Osteoblast (primary cell): ENCODE measurements around the gene GPN2. TPM values are rescaled to one million over a fixed set of nuclear protein-coding genes. Genes with fewer than 3 reads are reported as not detected.

ENCODE experiments used
- DNase-seq: peaks from one replicate; pipeline ENCODE4 v3.0.0; 2011; ENCODE audit warnings: low spot score, mixed read lengths; ENCODE audit not compliant: insufficient read length; ENCODE audit errors: missing footprints
- H2AFZ ChIP-seq: 2 replicates; pipeline ENCODE4 v1.6.0; 2011; ENCODE audit warnings: mild to moderate bottlenecking, low read length
- H3K27ac ChIP-seq: 2 replicates; pipeline ENCODE4 v1.5.1; 2011; ENCODE audit warnings: mild to moderate bottlenecking, low read depth, low read length, moderate library complexity
- H3K27me3 ChIP-seq: 2 replicates; pipeline ENCODE4 v1.6.0; 2012; ENCODE audit warnings: mild to moderate bottlenecking, control low read depth, inconsistent platforms, low read length, moderate library complexity; ENCODE audit not compliant: insufficient read depth
- H3K36me3 ChIP-seq: 2 replicates; pipeline ENCODE4 v1.5.1; 2011; ENCODE audit warnings: mild to moderate bottlenecking, low read length, control low read depth, moderate library complexity; ENCODE audit not compliant: insufficient read depth
- H3K4me1 ChIP-seq: 2 replicates; pipeline ENCODE4 v1.5.1; 2011; ENCODE audit warnings: mild to moderate bottlenecking, low read length, control low read depth, moderate library complexity; ENCODE audit not compliant: insufficient read depth
- H3K4me2 ChIP-seq: 2 replicates; pipeline ENCODE4 v1.6.0; 2011; ENCODE audit warnings: mild to moderate bottlenecking, low read length; ENCODE audit not compliant: insufficient read depth
- H3K4me3 ChIP-seq: fragments of 200-600 bp; sonication (generic); 3 replicates; pipeline ENCODE4 v1.5.1; 2012; ENCODE audit warnings: mild to moderate bottlenecking, low read length, inconsistent platforms; ENCODE audit not compliant: insufficient read depth
- H3K79me2 ChIP-seq: 2 replicates; pipeline ENCODE4 v1.6.0; 2012; ENCODE audit warnings: mild to moderate bottlenecking, low read length, control low read depth, inconsistent platforms; ENCODE audit not compliant: insufficient read depth
- H3K9me3 ChIP-seq: 2 replicates; pipeline ENCODE4 v1.5.1; 2011; ENCODE audit warnings: low read depth, low read length, control low read depth
- H4K20me1 ChIP-seq: 2 replicates; pipeline ENCODE4 v1.6.0; 2012; ENCODE audit warnings: mild to moderate bottlenecking, low read length, control low read depth; ENCODE audit not compliant: insufficient read depth
- total RNA-seq: library from RNA; depleted of rRNA; stranded (reverse); fragments of >200 nt; gene quantifications from 2 replicates; pipeline ENCODE4 v1.2.3, GENCODE V29; 2012
- TF ChIP-seq, protein P1 (sequence below): IDR thresholded peaks from 2 replicates; pipeline ENCODE4 v1.5.1; 2011; ENCODE audit warnings: mild to moderate bottlenecking, low read depth, low read length, moderate library complexity; ENCODE audit errors: extremely low read depth

Gene GPN2
- total RNA-seq, 1 donor, result 8.0 TPM

DNA sequence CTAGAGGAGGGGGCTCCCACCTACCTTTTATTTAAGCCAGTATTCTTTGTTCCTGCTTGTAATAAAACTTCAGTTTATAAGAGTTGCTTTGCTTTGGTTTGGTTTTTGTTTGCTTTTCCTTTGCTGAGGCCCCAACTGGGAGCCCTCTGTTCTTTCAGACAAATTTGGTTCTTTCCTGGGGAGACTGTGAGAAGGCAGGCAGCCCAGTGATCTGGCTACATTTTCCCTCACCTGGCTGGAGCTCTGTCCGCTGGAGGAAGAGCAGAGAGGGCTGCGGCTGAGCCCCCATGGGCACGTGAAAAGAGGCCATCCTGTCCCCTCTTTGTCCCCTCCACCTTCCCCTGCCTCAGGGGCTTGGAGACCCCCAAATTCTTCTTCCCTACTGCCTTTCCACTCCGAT, 34.4 kb downstream of the GPN2 start:
- peaks cover 3% of the 10 kb centered on the region for H3K4me1 ChIP-seq
- H3K4me2 ChIP-seq, result no peak overlapping the region
- no peaks in the 10 kb centered on the region for H3K79me2 ChIP-seq
- no peak overlapping the region for H2AFZ ChIP-seq
- no peak overlapping the region for H3K27ac ChIP-seq
- H4K20me1 ChIP-seq, result peaks cover 13% of the 10 kb centered on the region
- H3K36me3 ChIP-seq, result peaks cover 44% of the 10 kb centered on the region
- TF ChIP-seq, protein P1, sequence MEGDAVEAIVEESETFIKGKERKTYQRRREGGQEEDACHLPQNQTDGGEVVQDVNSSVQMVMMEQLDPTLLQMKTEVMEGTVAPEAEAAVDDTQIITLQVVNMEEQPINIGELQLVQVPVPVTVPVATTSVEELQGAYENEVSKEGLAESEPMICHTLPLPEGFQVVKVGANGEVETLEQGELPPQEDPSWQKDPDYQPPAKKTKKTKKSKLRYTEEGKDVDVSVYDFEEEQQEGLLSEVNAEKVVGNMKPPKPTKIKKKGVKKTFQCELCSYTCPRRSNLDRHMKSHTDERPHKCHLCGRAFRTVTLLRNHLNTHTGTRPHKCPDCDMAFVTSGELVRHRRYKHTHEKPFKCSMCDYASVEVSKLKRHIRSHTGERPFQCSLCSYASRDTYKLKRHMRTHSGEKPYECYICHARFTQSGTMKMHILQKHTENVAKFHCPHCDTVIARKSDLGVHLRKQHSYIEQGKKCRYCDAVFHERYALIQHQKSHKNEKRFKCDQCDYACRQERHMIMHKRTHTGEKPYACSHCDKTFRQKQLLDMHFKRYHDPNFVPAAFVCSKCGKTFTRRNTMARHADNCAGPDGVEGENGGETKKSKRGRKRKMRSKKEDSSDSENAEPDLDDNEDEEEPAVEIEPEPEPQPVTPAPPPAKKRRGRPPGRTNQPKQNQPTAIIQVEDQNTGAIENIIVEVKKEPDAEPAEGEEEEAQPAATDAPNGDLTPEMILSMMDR, result no peak
- H3K4me3 ChIP-seq, result no peak overlapping the region
- no peak for DNase-seq
- no peaks in the 10 kb centered on the region for H3K27me3 ChIP-seq
- H3K9me3 ChIP-seq, result no peaks in the 10 kb centered on the region

DNA sequence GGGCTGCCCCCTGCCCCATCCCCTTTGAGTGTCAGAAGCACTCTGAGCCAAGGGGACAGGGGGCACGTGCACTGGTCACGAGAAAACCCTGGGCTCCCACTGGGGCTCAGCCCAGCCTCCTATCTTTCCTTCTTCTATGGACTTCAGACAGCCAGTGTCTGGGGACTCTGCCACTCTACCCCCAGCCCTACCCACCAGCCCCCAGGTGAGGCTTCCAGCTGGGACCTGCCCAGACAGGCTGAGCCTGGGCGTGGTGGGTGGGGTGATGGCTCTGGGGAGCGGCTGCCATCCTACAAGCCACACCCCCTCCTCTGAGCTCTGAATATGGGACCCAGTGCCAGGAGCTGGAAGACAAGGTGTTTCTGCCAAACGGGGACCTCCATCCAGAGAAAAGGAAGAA, 35.2 kb downstream of the GPN2 start:
- no peaks in the 10 kb centered on the region for H3K9me3 ChIP-seq
- TF ChIP-seq, protein P1, result no peak
- no peak overlapping the region for H3K27ac ChIP-seq
- DNase-seq, result no peak
- H2AFZ ChIP-seq, result no peak overlapping the region
- no peaks in the 10 kb centered on the region for H3K79me2 ChIP-seq
- peaks cover 52% of the 10 kb centered on the region for H3K36me3 ChIP-seq
- H3K4me1 ChIP-seq, result peaks cover 3% of the 10 kb centered on the region
- no peak overlapping the region for H3K4me2 ChIP-seq
- no peaks in the 10 kb centered on the region for H3K27me3 ChIP-seq
- no peak overlapping the region for H3K4me3 ChIP-seq
- H4K20me1 ChIP-seq, result peaks cover 14% of the 10 kb centered on the region

DNA sequence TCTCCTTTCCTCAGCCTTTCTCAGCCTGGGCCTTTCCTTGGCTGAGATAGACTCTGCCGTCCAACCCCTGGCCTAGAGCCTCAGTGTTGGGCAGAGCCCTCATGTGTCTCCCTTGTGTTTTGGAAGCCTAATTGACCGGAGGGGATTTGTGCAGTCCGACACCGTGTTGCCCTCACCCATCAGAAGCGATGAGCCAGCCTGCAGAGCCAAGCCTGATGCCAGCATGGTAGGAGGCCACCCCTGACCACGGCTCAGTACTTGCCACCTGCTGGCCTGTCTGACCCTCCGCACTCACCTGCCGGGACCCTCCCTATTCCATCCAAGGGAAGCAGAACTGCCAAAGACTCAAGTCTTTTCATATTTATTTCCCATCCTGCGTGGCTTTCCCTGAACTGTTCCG, 36.5 kb downstream of the GPN2 start:
- H3K36me3 ChIP-seq, result peaks cover 54% of the 10 kb centered on the region

DNA sequence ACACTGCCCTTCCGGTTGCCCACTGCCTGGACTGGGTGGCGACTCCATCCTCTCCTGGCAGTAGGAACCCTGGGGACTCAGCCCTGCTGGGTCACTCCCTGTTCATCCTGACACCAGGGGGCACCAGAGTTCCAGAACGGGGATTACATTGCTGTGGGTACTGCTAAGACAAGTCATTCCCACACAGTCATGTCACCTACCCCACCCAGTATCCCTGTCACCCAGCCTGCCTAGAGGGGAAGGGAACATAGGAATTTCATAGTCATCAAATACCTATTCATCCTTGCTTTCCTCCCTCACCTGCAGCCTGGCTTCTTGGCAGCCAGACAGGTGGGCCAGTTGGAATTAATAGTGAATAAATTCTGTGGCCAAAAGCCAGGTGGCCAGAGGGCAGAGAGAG, 36.9 kb downstream of the GPN2 start:
- peaks cover 22% of the 10 kb centered on the region for H4K20me1 ChIP-seq
- no peak overlapping the region for H2AFZ ChIP-seq
- peak; percentile 99 for DNase-seq
- H3K4me2 ChIP-seq, result no peak overlapping the region
- H3K79me2 ChIP-seq, result no peaks in the 10 kb centered on the region
- TF ChIP-seq, protein P1, result peak; percentile 92
- peaks cover 58% of the 10 kb centered on the region for H3K36me3 ChIP-seq
- H3K27me3 ChIP-seq, result no peaks in the 10 kb centered on the region
- no peaks in the 10 kb centered on the region for H3K9me3 ChIP-seq
- H3K27ac ChIP-seq, result peak overlapping the region; percentile 54
- H3K4me3 ChIP-seq, result no peak overlapping the region
- peaks cover 20% of the 10 kb centered on the region for H3K4me1 ChIP-seq

More for the DNA sequence above, 36.5 kb downstream of the GPN2 start:
- Histone ChIP-seq H3K27ac (peak overlapping the region; percentile 54), H3K4me3 (no peak overlapping the region), H3K27me3 (no peaks in the 10 kb centered on the region), H3K4me1 (peaks cover 16% of the 10 kb centered on the region), H4K20me1 (peaks cover 22% of the 10 kb centered on the region), H3K4me2 (no peak overlapping the region), H3K9me3 (no peaks in the 10 kb centered on the region), H2AFZ (no peak overlapping the region), H3K79me2 (no peaks in the 10 kb centered on the region)
- TF ChIP-seq, protein P1, result no peak
- no peak for DNase-seq
